Stimulated activated naive CD8-positive, alpha-beta T cell treated with anti-CD3 and anti-CD28 coated beads, Interleukin-15, amount 100 ng/mL, for 72 hours (primary cell): ENCODE data around the gene DRAP1.
A peak's percentile ranks its signal among the peaks of the same experiment; 100 is the strongest.

ENCODE experiments used
- ATAC-seq: fragments of 150-1000 bp; cut with Tn5 transposase; 2 replicates; pipeline ENCODE4 v1.10.0; 2021; ENCODE audit warnings: mild to moderate bottlenecking, moderate library complexity
- DNase-seq, 2 donors: peaks; one replicate each; pipeline ENCODE4 v3.0.0; 2021 to 2022
- H3K27ac Mint-ChIP-seq, 2 donors: one replicate each; pipeline ENCODE4 v1.8.0; 2022; ENCODE audit warnings: mild to moderate bottlenecking in 2 of 2, mixed read lengths in 2 of 2, moderate library complexity in 2 of 2
- H3K27me3 Mint-ChIP-seq: one replicate; pipeline ENCODE4 v1.8.0; 2022; ENCODE audit warnings: mixed read lengths
- H3K4me1 Mint-ChIP-seq: one replicate; pipeline ENCODE4 v1.8.0; 2022; ENCODE audit warnings: mild to moderate bottlenecking, mixed read lengths
- H3K4me3 Mint-ChIP-seq, 2 donors: one replicate each; pipeline ENCODE4 v1.8.0; 2022; ENCODE audit warnings: mild to moderate bottlenecking in 2 of 2, mixed read lengths in 2 of 2, moderate library complexity in 1 of 2
- H3K9me3 Mint-ChIP-seq, 2 donors: one replicate each; pipeline ENCODE4 v1.8.0; 2022; ENCODE audit warnings: mixed read lengths in 2 of 2

DRAP1 gene

DNA sequence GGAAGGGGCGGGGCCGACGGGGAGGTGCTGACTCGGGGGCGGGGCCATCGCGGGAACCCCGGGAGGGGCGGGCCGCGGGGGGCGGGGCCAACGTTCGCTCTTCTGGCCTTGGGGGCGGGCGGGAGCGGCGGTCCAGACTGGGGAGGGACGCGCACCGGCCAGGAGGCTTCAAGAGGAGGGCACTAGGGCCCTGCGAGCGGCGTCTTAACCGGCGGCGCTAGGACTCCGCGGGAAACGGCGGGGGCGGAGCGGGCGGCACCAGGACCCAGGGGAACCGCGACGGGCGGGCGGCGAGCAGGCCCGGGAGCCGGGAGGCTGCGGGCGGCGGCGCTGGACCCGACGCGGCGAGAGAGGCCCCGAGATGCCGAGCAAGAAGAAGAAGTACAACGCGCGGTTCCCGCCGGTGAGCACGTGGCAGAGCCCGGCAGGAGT is at the start of gene DRAP1:
DRAP1 (plus strand) TSS at position 286 of the 432 bp plus-strand sequence; CDS start at position 362, 76 bp downstream.
- no peaks in the 10 kb centered on the region for H3K27me3 Mint-ChIP-seq
- no peaks in the 10 kb centered on the region for H3K9me3 Mint-ChIP-seq

DNA sequence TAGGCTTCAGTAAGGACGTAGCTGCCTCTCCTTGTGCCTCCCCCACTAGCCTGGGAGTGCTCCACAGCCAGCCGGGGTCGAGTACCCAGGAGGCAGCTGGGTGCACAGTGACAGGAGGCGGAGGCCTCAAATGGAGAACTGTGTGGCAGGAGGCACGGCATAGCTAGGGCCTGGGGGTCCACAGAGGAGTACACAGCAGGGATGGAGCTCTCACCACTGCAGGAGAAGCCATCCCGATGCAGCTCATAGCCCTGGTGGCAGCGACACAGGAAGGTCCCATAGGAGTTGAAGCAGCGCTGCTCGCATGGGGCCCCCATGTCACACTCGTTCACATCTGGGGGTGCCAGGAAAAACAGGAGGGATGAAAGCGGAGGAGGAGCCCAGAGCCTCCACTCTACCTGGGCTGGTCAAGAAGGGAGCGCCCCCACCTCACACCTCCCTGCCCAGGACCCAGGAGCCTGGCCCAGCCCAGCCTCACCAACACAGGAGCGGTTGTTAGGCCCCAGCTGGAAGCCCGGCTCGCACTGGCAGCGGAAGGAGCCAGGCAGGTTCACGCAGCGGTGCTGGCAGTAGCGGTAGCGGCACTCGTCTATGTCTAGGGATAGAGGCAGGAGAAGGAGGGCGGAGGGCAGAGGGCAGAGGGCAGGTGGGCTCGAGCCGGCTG is 49.5 kb upstream of the DRAP1 start:
- H3K9me3 Mint-ChIP-seq: no peaks in the 10 kb centered on the region
- H3K4me1 Mint-ChIP-seq: peaks cover 57% of the 10 kb centered on the region
- H3K4me3 Mint-ChIP-seq: no peak overlapping the region
- DNase-seq: no peak
- no peak overlapping the region for H3K27ac Mint-ChIP-seq
- ATAC-seq: no peak
- H3K27me3 Mint-ChIP-seq: peaks cover 6% of the 10 kb centered on the region

More for the DNA sequence above, at the start of gene DRAP1:
- Mint-ChIP-seq H3K4me3 (peak within 1 kb of the TSS; percentile 88 to 98), H3K4me1 (peaks cover 57% of the 10 kb centered on the region), H3K27ac (peak within 1 kb of the TSS; percentile 95 to 97)
- peak; percentile 95 for ATAC-seq
- DNase-seq: peak; percentile 98

DNA sequence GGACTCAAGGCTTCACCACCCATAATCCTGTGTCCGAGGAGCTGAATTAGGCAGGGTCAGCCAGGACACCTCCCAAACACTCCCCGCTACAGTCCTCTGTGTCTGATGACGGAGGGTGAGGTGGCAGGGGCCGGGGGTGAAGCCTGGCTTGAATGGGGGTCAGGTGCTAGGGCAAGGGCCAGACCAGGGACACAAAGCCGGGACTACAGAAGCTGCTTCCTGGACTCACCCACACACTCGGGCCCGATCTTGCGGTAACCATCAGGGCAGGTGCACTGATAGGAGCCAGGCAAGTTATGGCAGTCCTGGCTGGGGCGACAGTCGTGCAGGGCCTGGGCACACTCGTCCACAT is 48.9 kb upstream of the DRAP1 start:
- peaks cover 57% of the 10 kb centered on the region for H3K4me1 Mint-ChIP-seq
- peaks cover 6% of the 10 kb centered on the region for H3K27me3 Mint-ChIP-seq
- no peaks in the 10 kb centered on the region for H3K9me3 Mint-ChIP-seq
- no peak overlapping the region for H3K4me3 Mint-ChIP-seq
- no peak for ATAC-seq
- DNase-seq: no peak
- H3K27ac Mint-ChIP-seq: no peak overlapping the region

GRCh38 chr11:65870706-65871681 is 48.2 kb upstream of the DRAP1 start:
- Mint-ChIP-seq H3K4me3 (peak overlapping the region in 1 of 2 donors; percentile 63), H3K27ac (peak overlapping the region in 1 of 2 donors; percentile 59)

GRCh38 chr11:65871811-65872548 is 47.2 kb upstream of the DRAP1 start:
- Mint-ChIP-seq H3K4me3 (peak overlapping the region; percentile 60 to 63), H3K27ac (peak overlapping the region in 1 of 2 donors; percentile 48), H3K27me3 (peaks cover 6% of the 10 kb centered on the region), H3K9me3 (no peaks in the 10 kb centered on the region), H3K4me1 (peaks cover 59% of the 10 kb centered on the region)
- DNase-seq (no peak), ATAC-seq (no peak)

More at GRCh38 chr11:65870706-65871681, 48.2 kb upstream of the DRAP1 start:
- DNase-seq (no peak), ATAC-seq (no peak)
- Mint-ChIP-seq H3K9me3 (no peaks in the 10 kb centered on the region), H3K4me1 (peaks cover 57% of the 10 kb centered on the region), H3K27me3 (peaks cover 6% of the 10 kb centered on the region)

GRCh38 chr11:65872586-65873317 is 46.5 kb upstream of the DRAP1 start, which contains the start of gene EFEMP2:
Gene EFEMP2 (minus strand): TSS chr11:65872800. CDS start chr11:65872354, 446 bp downstream.
- Mint-ChIP-seq H3K9me3 (no peaks in the 10 kb centered on the region), H3K4me3 (peak within 1 kb of the TSS; percentile 91 to 98), H3K4me1 (peaks cover 59% of the 10 kb centered on the region), H3K27me3 (peaks cover 6% of the 10 kb centered on the region), H3K27ac (peak within 1 kb of the TSS; percentile 88 to 97)
- no peak for DNase-seq
- peak; percentile 13 for ATAC-seq

GRCh38 chr11:65873318-65874156 is 45.7 kb upstream of the DRAP1 start:
- Mint-ChIP-seq H3K4me1 (peaks cover 66% of the 10 kb centered on the region), H3K4me3 (peak overlapping the region; percentile 91 to 98), H3K27ac (peak overlapping the region; percentile 88 to 97), H3K27me3 (peaks cover 6% of the 10 kb centered on the region), H3K9me3 (no peaks in the 10 kb centered on the region)
- peak; percentile 97 to 98 for DNase-seq
- ATAC-seq: peak; percentile 82

GRCh38 chr11:65879617-65880016 is 39.6 kb upstream of the DRAP1 start, which contains the start of gene CTSW:
Gene CTSW (plus strand): TSS chr11:65879837. CDS start chr11:65879855, 18 bp downstream.
- Mint-ChIP-seq H3K27ac (peak within 1 kb of the TSS; percentile 78 to 91), H3K4me1 (peaks cover 78% of the 10 kb centered on the region), H3K9me3 (no peaks in the 10 kb centered on the region), H3K27me3 (no peaks in the 10 kb centered on the region), H3K4me3 (peak within 1 kb of the TSS; percentile 77 to 88)
- peak in 1 of 2 donors; percentile 42 for DNase-seq
- ATAC-seq: peak; percentile 56

DNA sequence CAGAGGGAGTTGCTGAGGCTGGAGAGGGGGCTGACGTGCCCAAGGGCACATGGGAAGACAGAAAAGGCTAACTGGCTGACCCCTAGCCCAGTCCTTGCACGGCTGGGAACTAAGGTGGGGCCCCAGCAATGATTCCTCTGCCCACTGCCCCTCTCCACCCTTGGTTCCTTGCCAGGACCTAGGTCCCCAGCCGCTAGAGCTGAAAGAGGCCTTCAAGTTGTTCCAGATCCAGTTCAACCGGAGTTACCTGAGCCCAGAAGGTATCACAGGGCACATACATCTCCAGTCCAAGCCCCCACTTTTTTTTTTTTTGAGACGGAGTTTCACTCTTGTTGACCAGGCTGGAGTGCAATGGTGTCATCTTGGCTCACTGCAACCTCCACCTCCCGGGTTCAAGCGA is 39.2 kb upstream of the DRAP1 start:
- Mint-ChIP-seq H3K4me1 (peaks cover 82% of the 10 kb centered on the region), H3K27me3 (no peaks in the 10 kb centered on the region), H3K9me3 (no peaks in the 10 kb centered on the region), H3K27ac (peak overlapping the region; percentile 78 to 91), H3K4me3 (peak overlapping the region; percentile 77 to 88)
- ATAC-seq: no peak
- DNase-seq: no peak

GRCh38 chr11:65880844-65881421 is 38.3 kb upstream of the DRAP1 start:
- Mint-ChIP-seq H3K27ac (peak overlapping the region; percentile 36 to 72), H3K27me3 (no peaks in the 10 kb centered on the region), H3K9me3 (no peaks in the 10 kb centered on the region), H3K4me1 (peaks cover 89% of the 10 kb centered on the region), H3K4me3 (peak overlapping the region; percentile 77 to 88)
- peak; percentile 67 for ATAC-seq
- peak in 1 of 2 donors; percentile 53 for DNase-seq

GRCh38 chr11:65882120-65883057 is 36.8 kb upstream of the DRAP1 start:
- no peak for ATAC-seq
- H3K27me3 Mint-ChIP-seq: no peaks in the 10 kb centered on the region
- peak overlapping the region in 1 of 2 donors; percentile 64 for H3K27ac Mint-ChIP-seq

GRCh38 chr11:65883058-65883761 is 36.0 kb upstream of the DRAP1 start:
- peaks cover 87% of the 10 kb centered on the region for H3K4me1 Mint-ChIP-seq
- H3K27me3 Mint-ChIP-seq: no peaks in the 10 kb centered on the region

More at GRCh38 chr11:65882120-65883057, 36.8 kb upstream of the DRAP1 start:
- Mint-ChIP-seq H3K4me3 (peak overlapping the region in 1 of 2 donors; percentile 16), H3K9me3 (no peaks in the 10 kb centered on the region), H3K4me1 (peaks cover 92% of the 10 kb centered on the region)
- no peak for DNase-seq

More at GRCh38 chr11:65883058-65883761, 36.0 kb upstream of the DRAP1 start:
- no peak for ATAC-seq
- H3K4me3 Mint-ChIP-seq: no peak overlapping the region
- no peak for DNase-seq
- H3K27ac Mint-ChIP-seq: no peak overlapping the region
- no peaks in the 10 kb centered on the region for H3K9me3 Mint-ChIP-seq
